LNCaP clone FGC (cell line): ENCODE data around the gene GTPBP3.

Experiments used
- DNase-seq: peaks from one replicate; pipeline ENCODE4 v3.0.0-alpha.2; 2011; ENCODE audit warnings: low read depth
- H3K4me3 ChIP-seq: 2 replicates; pipeline ENCODE4 v1.5.1; 2011; ENCODE audit warnings: mild to moderate bottlenecking, low read depth, low read length, control low read depth
- TF ChIP-seq, protein P1 (sequence below): IDR thresholded peaks from 2 replicates; pipeline ENCODE4 v1.5.1; 2012; ENCODE audit warnings: mild to moderate bottlenecking; ENCODE audit not compliant: control insufficient read depth, insufficient read depth; ENCODE audit errors: extremely low read depth

Gene GTPBP3

DNA sequence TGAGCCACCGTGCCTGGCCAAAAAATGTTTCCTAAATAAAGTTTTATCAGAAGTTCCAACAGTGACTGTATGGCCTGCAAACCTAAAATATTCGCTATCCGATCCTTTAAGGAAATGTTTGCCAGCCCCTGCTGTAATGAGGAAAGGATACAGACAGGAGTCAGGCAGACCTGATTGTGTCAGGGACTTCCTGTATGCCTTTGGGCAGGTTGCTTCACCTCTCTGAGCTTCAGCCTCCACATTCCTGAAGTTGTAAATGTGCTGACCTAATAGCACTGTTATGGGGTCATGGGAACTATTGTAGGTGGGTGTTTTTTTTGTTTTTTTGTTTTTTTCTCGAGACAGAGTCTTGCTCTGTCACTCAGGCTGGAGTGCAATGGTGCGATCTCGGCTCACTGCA, 40.4 kb upstream of the GTPBP3 start:
- TF ChIP-seq, protein P1, sequence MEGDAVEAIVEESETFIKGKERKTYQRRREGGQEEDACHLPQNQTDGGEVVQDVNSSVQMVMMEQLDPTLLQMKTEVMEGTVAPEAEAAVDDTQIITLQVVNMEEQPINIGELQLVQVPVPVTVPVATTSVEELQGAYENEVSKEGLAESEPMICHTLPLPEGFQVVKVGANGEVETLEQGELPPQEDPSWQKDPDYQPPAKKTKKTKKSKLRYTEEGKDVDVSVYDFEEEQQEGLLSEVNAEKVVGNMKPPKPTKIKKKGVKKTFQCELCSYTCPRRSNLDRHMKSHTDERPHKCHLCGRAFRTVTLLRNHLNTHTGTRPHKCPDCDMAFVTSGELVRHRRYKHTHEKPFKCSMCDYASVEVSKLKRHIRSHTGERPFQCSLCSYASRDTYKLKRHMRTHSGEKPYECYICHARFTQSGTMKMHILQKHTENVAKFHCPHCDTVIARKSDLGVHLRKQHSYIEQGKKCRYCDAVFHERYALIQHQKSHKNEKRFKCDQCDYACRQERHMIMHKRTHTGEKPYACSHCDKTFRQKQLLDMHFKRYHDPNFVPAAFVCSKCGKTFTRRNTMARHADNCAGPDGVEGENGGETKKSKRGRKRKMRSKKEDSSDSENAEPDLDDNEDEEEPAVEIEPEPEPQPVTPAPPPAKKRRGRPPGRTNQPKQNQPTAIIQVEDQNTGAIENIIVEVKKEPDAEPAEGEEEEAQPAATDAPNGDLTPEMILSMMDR = no peak
- DNase-seq = no peak
- no peak overlapping the region for H3K4me3 ChIP-seq

DNA sequence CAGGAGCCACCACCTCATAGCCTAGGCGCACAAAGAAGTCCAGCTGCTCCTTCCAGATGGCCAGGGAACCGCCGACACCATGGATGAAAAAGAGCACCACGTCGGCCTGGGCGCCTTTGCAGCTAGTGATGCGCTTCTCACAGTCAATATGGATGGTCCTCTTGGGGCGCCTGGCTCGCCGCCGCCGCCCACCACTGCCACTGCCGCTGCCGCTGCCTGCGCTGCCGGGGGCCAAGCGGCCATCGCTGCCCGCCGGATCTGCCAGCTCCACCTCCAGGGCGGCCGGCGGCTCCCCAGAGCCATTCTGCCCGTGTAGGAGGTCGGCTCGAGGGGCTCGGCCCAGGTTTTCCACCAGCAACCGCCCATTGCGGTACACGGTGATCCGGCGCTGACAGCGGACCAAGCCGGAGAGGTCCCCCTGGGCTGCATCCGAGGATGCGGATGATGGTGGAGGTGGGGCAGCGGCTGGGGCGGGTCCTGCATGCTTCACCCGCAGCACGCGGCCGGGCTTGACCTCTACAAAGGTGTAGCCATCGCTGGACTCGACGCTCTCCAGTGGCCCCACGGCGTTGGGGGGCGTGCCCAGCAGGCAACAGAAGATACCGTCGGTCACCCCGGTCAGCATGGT, 36.2 kb upstream of the GTPBP3 start:
- no peak overlapping the region for H3K4me3 ChIP-seq
- no peak for DNase-seq
- TF ChIP-seq, protein P1 = no peak

DNA sequence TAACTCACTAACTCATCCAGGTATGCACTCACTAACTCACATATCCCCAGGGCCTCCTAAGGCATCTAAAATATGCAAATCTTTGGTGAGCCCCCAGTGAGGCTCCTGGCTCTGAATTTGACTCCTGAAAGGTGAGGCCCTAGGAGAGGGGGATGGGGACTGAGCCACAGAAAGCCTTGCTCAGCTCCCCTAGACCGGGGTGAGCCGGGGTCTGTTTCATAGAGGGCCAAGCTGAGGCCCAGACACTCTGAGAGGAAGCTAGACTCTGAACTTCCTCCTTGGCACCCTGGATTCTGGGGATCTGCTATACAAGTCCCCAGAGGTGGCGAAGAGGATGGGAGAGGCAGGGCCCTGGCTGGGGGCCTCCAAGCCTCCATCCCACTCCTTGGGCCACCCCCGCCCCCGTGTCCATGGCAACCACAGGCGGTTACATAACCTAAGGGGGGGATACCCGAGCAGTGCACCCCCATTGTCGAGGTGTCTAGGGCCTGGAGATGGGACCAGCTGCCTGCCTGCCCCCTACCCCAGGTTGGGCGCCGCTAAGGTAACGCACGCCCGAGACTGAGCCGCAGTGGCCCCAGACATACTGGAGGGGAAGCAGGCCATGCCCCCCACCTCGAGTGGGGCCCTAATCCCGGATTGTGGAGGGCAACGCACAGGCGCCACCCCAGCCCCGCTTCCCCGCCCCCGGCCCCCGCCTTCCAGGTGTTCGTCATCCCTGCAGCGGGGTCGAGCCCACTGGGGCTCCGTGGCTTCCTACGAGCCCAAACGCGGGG, 34.8 kb upstream of the GTPBP3 start:
- TF ChIP-seq, protein P1 = no peak
- DNase-seq = no peak

DNA sequence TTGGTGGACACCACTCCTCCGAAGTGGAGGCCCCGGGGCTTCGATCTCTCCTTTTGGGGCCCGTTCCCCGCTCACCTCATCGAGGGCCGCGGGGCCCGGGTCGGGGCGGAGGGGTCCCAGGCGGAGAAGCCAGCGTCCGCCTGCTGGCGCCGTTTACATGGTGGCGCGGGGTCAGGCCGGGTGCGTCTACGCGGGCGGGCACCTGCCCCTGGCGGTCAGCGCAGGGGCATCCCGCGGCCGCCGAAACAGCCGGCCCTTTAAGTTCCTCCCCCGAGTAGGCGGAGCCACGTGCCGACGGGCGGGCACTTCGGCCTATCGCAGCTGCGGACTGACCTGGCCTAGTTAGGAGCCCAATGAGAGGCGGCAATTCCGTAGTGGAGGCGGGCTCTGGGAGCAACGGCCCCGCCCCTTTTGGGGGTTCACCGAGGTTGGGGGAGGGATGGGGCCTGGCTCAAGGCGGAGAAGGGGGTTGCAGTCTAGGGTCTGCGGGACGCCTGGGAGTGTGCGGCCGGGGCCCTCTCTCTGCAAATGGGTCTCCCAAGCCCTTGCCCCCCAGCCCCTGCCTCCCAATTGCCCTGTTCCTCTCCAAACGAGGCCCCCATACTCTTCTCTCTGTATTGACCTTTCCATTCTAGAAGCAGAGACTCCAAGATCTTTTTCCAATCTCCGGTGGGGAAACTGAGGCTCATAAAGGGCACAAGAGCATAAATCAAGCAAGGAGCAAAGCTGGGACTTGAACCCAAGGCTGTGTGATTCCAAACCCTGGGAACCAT, 34.0 kb upstream of the GTPBP3 start, which contains the start of gene ABHD8:
Gene ABHD8, minus strand, starts transcription at position 259 of the 773 bp plus-strand sequence. CDS start 1,809 bp downstream, outside the sequence.
- TF ChIP-seq, protein P1 = peak; percentile 56
- H3K4me3 ChIP-seq = peak within 1 kb of the TSS; percentile 83
- DNase-seq = peak; percentile 87

More for the DNA sequence above, 34.8 kb upstream of the GTPBP3 start:
- peak overlapping the region; percentile 83 for H3K4me3 ChIP-seq

DNA sequence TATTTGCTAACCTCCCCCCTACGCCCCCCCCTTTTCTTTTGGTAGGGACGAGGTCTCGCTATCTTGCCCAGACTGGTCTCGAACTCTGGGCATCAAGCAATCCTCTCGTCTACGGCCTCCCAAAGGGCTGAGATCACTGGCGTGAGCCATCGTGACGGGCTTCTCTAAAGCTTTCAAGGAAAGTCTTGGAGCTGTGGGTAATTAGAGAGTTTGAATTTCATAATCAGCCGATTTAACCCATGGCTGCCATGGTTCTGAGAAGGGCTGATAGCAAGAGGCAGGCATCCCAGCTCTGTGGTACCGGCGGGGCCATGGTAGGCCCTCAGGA, 33.4 kb upstream of the GTPBP3 start:
- no peak for DNase-seq
- H3K4me3 ChIP-seq = no peak overlapping the region; the same call in 1 of the 2 replicates
- TF ChIP-seq, protein P1 = no peak

DNA sequence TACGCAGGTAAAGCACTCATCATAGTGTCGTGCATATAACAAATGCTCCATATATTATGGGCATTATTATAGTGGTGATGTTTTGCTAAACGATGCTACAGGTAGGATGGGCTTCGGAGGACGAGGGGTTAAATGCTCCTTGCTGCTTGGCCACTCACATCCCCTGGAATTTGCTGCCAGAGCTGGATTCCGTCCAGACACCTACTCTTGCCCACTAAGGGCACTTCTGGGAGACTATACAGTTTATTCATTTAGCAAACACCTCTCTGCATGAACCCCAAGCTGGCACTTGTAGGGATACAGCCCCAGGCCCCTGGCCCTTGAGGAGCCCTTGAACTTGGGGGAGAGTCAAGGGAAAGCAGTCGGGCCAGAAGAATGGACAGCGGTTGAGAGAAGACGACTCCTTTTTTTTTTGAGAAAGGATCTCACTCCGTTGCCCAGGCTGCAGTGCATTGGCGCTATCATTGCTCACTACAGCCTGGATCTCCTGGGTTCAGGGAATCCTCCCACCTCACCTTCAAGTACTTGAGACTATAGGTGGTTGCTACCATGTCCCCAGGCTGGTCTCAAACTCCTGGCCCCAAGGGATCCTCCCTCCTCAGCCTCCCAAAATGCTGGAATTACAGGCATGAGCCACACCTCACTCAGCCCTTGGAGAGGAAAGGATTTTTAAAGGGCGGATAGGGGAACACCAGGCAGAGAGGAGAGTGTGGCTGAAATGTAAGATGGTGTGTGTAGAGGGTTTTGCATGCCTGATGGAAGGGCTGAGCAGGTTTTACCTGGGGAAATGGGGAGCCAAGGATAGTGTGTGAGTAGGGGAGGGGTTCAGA, 32.8 kb upstream of the GTPBP3 start:
- no peak overlapping the region for H3K4me3 ChIP-seq

More for the DNA sequence above, 32.8 kb upstream of the GTPBP3 start:
- no peak for DNase-seq
- TF ChIP-seq, protein P1 = no peak
